C1 segment of cervical spinal cord (tissue), 14 donors: Measurements from ENCODE around the gene CORIN.

Experiments used
- DNase-seq, 14 donors: peaks; one replicate each; lab custom pipeline; 2025; lab: John Stamatoyannopoulos, UW

The CORIN gene

GRCh38 chr4:47837908-47838294 lies at the start of gene CORIN:
Gene CORIN, minus strand, starts transcription at chr4:47838067. Its CDS starts 118 bp downstream, at chr4:47837949.
- no peak for DNase-seq

GRCh38 chr4:47882228-47882627 lies 44.4 kb upstream of the CORIN start:
- no peak for DNase-seq

- DNase-seq, result no peak
These were observed 41.6 kb upstream of the CORIN start for GRCh38 chr4:47879458-47879857.

- no peak for DNase-seq
These were observed 39.1 kb upstream of the CORIN start for GRCh38 chr4:47876784-47877546.

- DNase-seq, result no peak
These were observed 38.4 kb upstream of the CORIN start for GRCh38 chr4:47876310-47876709.

- no peak for DNase-seq
These were observed 36.1 kb upstream of the CORIN start for GRCh38 chr4:47873877-47874541.

- no peak for DNase-seq
These were observed 25.6 kb upstream of the CORIN start for GRCh38 chr4:47863486-47863885.

- no peak for DNase-seq
These were observed 24.4 kb upstream of the CORIN start for GRCh38 chr4:47862297-47862696.

GRCh38 chr4:47860305-47860704 lies 22.4 kb upstream of the CORIN start:
- DNase-seq, result no peak

- DNase-seq, result no peak
These were observed 20.1 kb upstream of the CORIN start for GRCh38 chr4:47858006-47858405.

- DNase-seq, result no peak
These were observed 18.8 kb upstream of the CORIN start for GRCh38 chr4:47856713-47857112.

GRCh38 chr4:47855350-47855749 lies 17.5 kb upstream of the CORIN start:
- no peak for DNase-seq

GRCh38 chr4:47852136-47852535 lies 14.3 kb upstream of the CORIN start:
- DNase-seq, result no peak

GRCh38 chr4:47849466-47849865 lies 11.6 kb upstream of the CORIN start:
- no peak for DNase-seq

GRCh38 chr4:47848041-47848440 lies 10.2 kb upstream of the CORIN start:
- no peak for DNase-seq

GRCh38 chr4:47842985-47843384 lies 5.1 kb upstream of the CORIN start:
- DNase-seq, result no peak

GRCh38 chr4:47840291-47840690 lies 2.4 kb upstream of the CORIN start:
- DNase-seq, result no peak

GRCh38 chr4:47839259-47839658 lies 1.4 kb upstream of the CORIN start:
- no peak for DNase-seq

GRCh38 chr4:47838445-47838844 lies 578 bp upstream of the CORIN start:
- DNase-seq, result no peak

GRCh38 chr4:47837094-47837907 lies 566 bp downstream of the CORIN start:
- DNase-seq, result peak in 2 of 14 donors; percentile 7 to 9

- peak in 9 of 14 donors; percentile 18 to 56 (median 36) for DNase-seq
These were observed 1.2 kb downstream of the CORIN start for GRCh38 chr4:47836641-47837093.

GRCh38 chr4:47835494-47835893 lies 2.4 kb downstream of the CORIN start:
- DNase-seq, result no peak
